ENCODE data around the gene FAM20C. TPM values are rescaled to one million over a fixed set of nuclear protein-coding genes. Genes with fewer than 3 reads are reported as not detected.

FAM20C gene
- total RNA-seq, 1 experiment from 2014 or later, result 62.6 TPM

GRCh38 chr7:271266-272107 lies 79.1 kb downstream of the FAM20C start:
- Histone ChIP-seq H3K14ac (ENCODE audit: insufficient read depth, low read length) (no peak overlapping the region), H3K4ac (ENCODE audit: low read depth, low read length) (no peak overlapping the region), H3K27me3 (ENCODE audit: insufficient read depth, low read length) (no peaks in the 10 kb centered on the region), H4K91ac (ENCODE audit: insufficient read length, low read depth, low read length) (no peak overlapping the region), H3K4me1 (ENCODE audit: insufficient read depth, low read length) (no peaks in the 10 kb centered on the region), H4K20me1 (ENCODE audit: control insufficient read depth, insufficient read depth, insufficient read length) (no peaks in the 10 kb centered on the region), H3K27ac (ENCODE audit: insufficient read length, low read depth, low read length) (no peak overlapping the region), H2BK12ac (ENCODE audit: insufficient read length, low read depth, low read length) (no peak overlapping the region), H2BK20ac (ENCODE audit: low read depth, low read length, poor library complexity, severe bottlenecking) (no peak overlapping the region), H4K8ac (replicated peaks; ENCODE audit: insufficient read length, low read depth, low read length) (no peak overlapping the region), H2BK15ac (ENCODE audit: low read depth, low read length) (no peak overlapping the region), H3K79me1 (ENCODE audit: insufficient read depth, low read depth, low read length, poor library complexity, severe bottlenecking) (no peaks in the 10 kb centered on the region), H3T11ph (ENCODE audit: low read length) (no peak overlapping the region), H3K4me2 (ENCODE audit: insufficient read depth, insufficient read length, low read length) (no peak overlapping the region), H3K79me2 (ENCODE audit: insufficient read depth, low read length) (no peaks in the 10 kb centered on the region), H3K23me2 (ENCODE audit: insufficient read length, low read depth, low read length, poor library complexity, severe bottlenecking) (no peaks in the 10 kb centered on the region), H3K23ac (ENCODE audit: insufficient read length, low read depth, low read length) (no peak overlapping the region), H4K5ac (ENCODE audit: insufficient read length, low read depth, low read length) (no peak overlapping the region), H3K9ac (ENCODE audit: extremely low read depth, insufficient read length, low read length) (no peak overlapping the region), H2BK5ac (ENCODE audit: insufficient read length, low read length) (no peak overlapping the region), H2AK5ac (ENCODE audit: insufficient read length, low read length) (no peak overlapping the region), H2AFZ (ENCODE audit: low read length) (no peak overlapping the region), H3K18ac (ENCODE audit: insufficient read length, low read depth, low read length) (no peak overlapping the region), H2BK120ac (ENCODE audit: low read depth, low read length, poor library complexity, severe bottlenecking) (no peak overlapping the region), H3K9me3 (ENCODE audit: control insufficient read depth, low read depth, low read length) (peaks cover 9% of the 10 kb centered on the region), H3K56ac (ENCODE audit: insufficient read length, low read depth, low read length) (no peak overlapping the region)
- no CpG with 5 or more reads among the region's 14 CpGs for WGBS (ENCODE audit: extremely low coverage, insufficient read length, low lambda C conversion rate)
- no peak overlapping the region for H3K27ac Mint-ChIP-seq
- no peak for TF ChIP-seq CTCF (conservative IDR thresholded peaks at IDR 0.05)
- DNase-seq, result no peak
- H3K4me1 Mint-ChIP-seq, result no peaks in the 10 kb centered on the region
- no peak overlapping the region for H3K4me3 Mint-ChIP-seq
- H3K36me3 Mint-ChIP-seq (ENCODE audit: insufficient read depth in 1 of 3, low read depth in 3 of 3), result peaks cover 6 to 24% (median 19%) of the 10 kb centered on the region in 3 experiments
- peaks cover 55% of the 10 kb centered on the region for H3K27me3 Mint-ChIP-seq (ENCODE audit: low read depth)
- peaks cover 77 to 86% of the 10 kb centered on the region in 2 experiments for H3K9me3 Mint-ChIP-seq
